SU-DHL-6 (cell line): ENCODE data around the gene CKS1B.

Experiments used
- H2AFZ ChIP-seq: fragments of 200-600 bp; sonication (generic); 2 replicates; pipeline ENCODE4 v1.6.1; 2014; ENCODE audit warnings: low read depth, mild to moderate bottlenecking, moderate library complexity, mixed read lengths, antibody characterized with exemption, low read length; ENCODE audit not compliant: severe bottlenecking
- H3F3A ChIP-seq: fragments of 200-600 bp; shearing (Covaris generic); 2 replicates; pipeline ENCODE4 v1.6.0; 2016; ENCODE audit warnings: antibody characterized with exemption, mild to moderate bottlenecking; ENCODE audit not compliant: insufficient read depth
- H3K27ac ChIP-seq: fragments of 200-600 bp; sonication (generic); 2 replicates; pipeline ENCODE4 v1.5.1; 2016; ENCODE audit warnings: low read depth, mild to moderate bottlenecking, low read length, moderate library complexity, mixed read lengths
- H3K27me3 ChIP-seq: fragments of 200-600 bp; sonication (generic), shearing (Covaris generic); 2 replicates; pipeline ENCODE4 v1.6.0; 2014; ENCODE audit warnings: mild to moderate bottlenecking, low read length
- H3K36me3 ChIP-seq: fragments of 200-600 bp; sonication (generic); 2 replicates; pipeline ENCODE4 v1.6.1; 2014; ENCODE audit warnings: mild to moderate bottlenecking, low read length, mixed read lengths
- H3K4me2 ChIP-seq: fragments of 300-600, 200-600 bp; shearing (Covaris generic), sonication (generic); 2 replicates; pipeline ENCODE4 v1.6.0; 2014; ENCODE audit warnings: low read length, low read depth, mild to moderate bottlenecking; ENCODE audit not compliant: poor library complexity, severe bottlenecking
- H3K4me3 ChIP-seq: fragments of 200-600 bp; sonication (generic); 2 replicates; pipeline ENCODE4 v1.5.1; 2014; ENCODE audit warnings: antibody characterized with exemption, low read length, mild to moderate bottlenecking, mixed read lengths; ENCODE audit not compliant: insufficient read depth, poor library complexity, severe bottlenecking
- H3K79me2 ChIP-seq: fragments of 200-600 bp; sonication (generic); 2 replicates; pipeline ENCODE4 v1.6.1; 2014; ENCODE audit warnings: mild to moderate bottlenecking, low read length, moderate library complexity; ENCODE audit not compliant: insufficient read depth
- H3K9ac ChIP-seq: fragments of 200-600 bp; sonication (generic); 2 replicates; pipeline ENCODE4 v1.7.0; 2014; ENCODE audit warnings: mild to moderate bottlenecking, low read length
- H3K9me2 ChIP-seq: fragments of 200-600 bp; sonication (generic); replicated peaks from 2 replicates; pipeline ENCODE4 v1.6.1; 2014; ENCODE audit warnings: low read length; ENCODE audit not compliant: insufficient read depth
- H3K9me3 ChIP-seq: fragments of 200-600 bp; sonication (generic); 2 replicates; pipeline ENCODE4 v1.6.1; 2014; ENCODE audit warnings: low read length, mixed read lengths; ENCODE audit not compliant: insufficient read depth
- H4K20me1 ChIP-seq: fragments of 200-600 bp; sonication (generic); 2 replicates; pipeline ENCODE4 v1.6.1; 2014; ENCODE audit warnings: low read depth, mild to moderate bottlenecking, antibody characterized with exemption, low read length, moderate library complexity, mixed read lengths
- CTCF ChIP-seq: fragments of 200-600 bp; sonication (generic); IDR thresholded peaks from one replicate; pipeline ENCODE4 v1.5.1; 2017; ENCODE audit warnings: antibody characterized with exemption, mild to moderate bottlenecking, low read length, moderate library complexity; ENCODE audit not compliant: insufficient read depth, poor library complexity, severe bottlenecking
- EZH2phosphoT487 ChIP-seq: fragments of 200-600 bp; sonication (generic), shearing (Covaris generic); conservative IDR thresholded peaks from 2 replicates; pipeline ENCODE4 v1.6.1; 2018; ENCODE audit warnings: mild to moderate bottlenecking, antibody characterized with exemption, low read length, moderate library complexity, mixed read lengths

CKS1B gene

DNA sequence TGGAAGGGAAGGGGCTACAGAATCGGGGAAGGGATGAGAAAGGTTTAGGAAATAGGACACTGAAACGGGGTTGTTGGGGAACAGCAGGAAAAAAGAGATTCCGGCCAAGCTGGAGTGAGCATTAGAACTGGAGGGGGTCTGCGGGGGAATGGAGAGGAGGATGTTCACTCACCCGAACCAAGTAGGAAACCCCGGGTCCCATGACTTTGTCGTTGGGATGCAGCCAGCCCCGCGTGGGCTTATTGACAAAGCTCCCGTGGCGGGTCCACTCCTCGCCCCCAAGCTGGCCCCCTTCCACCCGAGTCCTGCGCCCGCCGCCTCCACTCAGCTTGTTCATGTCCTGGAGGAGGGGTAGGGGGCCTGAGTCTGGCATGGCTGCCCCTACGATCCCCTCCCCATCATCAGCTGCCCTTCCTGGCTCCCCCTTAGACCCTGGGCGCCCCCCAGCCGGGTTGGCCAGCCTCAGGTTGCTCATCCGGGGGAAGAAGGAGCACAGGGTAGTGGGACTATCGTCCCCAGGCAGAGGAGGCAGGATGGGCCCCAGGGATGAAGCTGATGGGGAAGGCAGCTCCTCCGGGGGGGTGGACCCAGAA lies 4.5 kb upstream of the CKS1B start:
- no peak for TF ChIP-seq CTCF
- no peak for TF ChIP-seq EZH2phosphoT487
- Histone ChIP-seq H4K20me1 (no peaks in the 10 kb centered on the region), H2AFZ (no peak overlapping the region), H3K27ac (no peak overlapping the region), H3K36me3 (no peaks in the 10 kb centered on the region), H3K79me2 (peaks cover 29% of the 10 kb centered on the region), H3F3A (peaks cover 11% of the 10 kb centered on the region; the same call in 1 of the 2 replicates), H3K9me3 (no peaks in the 10 kb centered on the region), H3K9ac (0 out of 2 replicates have a peak overlapping the region, but pooled peaks have one; percentile 18), H3K27me3 (no peaks in the 10 kb centered on the region), H3K9me2 (no peaks in the 10 kb centered on the region), H3K4me2 (no peak overlapping the region), H3K4me3 (no peak overlapping the region)

- no peaks in the 10 kb centered on the region for H3K9me2 ChIP-seq
- no peaks in the 10 kb centered on the region for H3K27me3 ChIP-seq
- no peaks in the 10 kb centered on the region for H3K9me3 ChIP-seq
- H3F3A ChIP-seq: peaks cover 11% of the 10 kb centered on the region; the same call in 1 of the 2 replicates
- H4K20me1 ChIP-seq: no peaks in the 10 kb centered on the region
- TF ChIP-seq CTCF (no peak), EZH2phosphoT487 (no peak)
- H3K4me3 ChIP-seq: no peak within 1 kb of the TSS
- peak within 1 kb of the TSS; percentile 9 for H3K4me2 ChIP-seq
- no peak within 1 kb of the TSS for H2AFZ ChIP-seq
- peak within 1 kb of the TSS; percentile 18; the same call in 1 of the 2 replicates for H3K9ac ChIP-seq
- H3K36me3 ChIP-seq: no peaks in the 10 kb centered on the region
- H3K27ac ChIP-seq: no peak within 1 kb of the TSS
- peaks cover 38% of the 10 kb centered on the region for H3K79me2 ChIP-seq
These were observed 3.7 kb upstream of the CKS1B start, which contains the start of gene SHC1 for GRCh38 chr1:154970631-154971340. TSS of gene SHC1 (minus strand) at chr1:154970747. CDS start at chr1:154970526, 221 bp downstream.

DNA sequence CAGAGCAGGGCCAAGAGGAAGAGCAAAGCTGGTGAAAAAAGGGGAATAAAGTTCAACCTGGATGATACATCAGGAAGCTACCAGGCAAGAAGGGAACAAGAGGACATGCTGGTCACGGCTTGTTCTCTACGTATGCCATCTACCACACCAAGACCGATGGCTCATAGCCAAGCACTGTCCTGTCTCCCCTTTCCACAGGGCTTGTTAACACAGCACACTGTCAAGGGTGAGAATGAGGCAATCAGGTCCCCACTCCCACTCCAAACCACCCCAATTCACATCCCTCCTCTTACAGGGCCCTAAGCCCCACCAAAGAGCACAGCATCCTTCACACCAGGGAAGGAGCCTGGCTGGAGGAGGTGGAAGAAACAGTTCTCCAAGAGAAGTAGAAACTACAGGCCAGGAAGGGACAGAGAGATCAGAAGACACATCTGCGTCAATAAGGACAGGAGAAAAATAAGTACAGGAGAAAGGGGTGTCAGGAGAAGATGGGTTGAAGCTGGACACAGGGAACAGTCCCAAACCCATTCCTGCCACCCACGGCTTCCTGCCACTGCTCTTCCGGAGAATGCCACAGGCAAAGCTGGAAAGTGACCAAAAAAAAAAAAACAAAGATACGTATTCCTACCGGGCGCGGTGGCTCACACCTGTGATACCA lies 3.0 kb upstream of the CKS1B start:
- Histone ChIP-seq H3K27ac (no peak overlapping the region), H3F3A (peaks cover 11% of the 10 kb centered on the region; the same call in 1 of the 2 replicates), H3K9me3 (no peaks in the 10 kb centered on the region), H3K27me3 (no peaks in the 10 kb centered on the region), H3K36me3 (no peaks in the 10 kb centered on the region), H3K79me2 (peaks cover 45% of the 10 kb centered on the region), H3K9ac (peak overlapping the region; percentile 18; the same call in 1 of the 2 replicates), H2AFZ (no peak overlapping the region), H3K4me2 (peak overlapping the region; percentile 9), H4K20me1 (no peaks in the 10 kb centered on the region), H3K9me2 (no peaks in the 10 kb centered on the region), H3K4me3 (no peak overlapping the region)
- TF ChIP-seq CTCF (no peak), EZH2phosphoT487 (no peak)
